Astrocyte (in vitro differentiated cells and primary cell): ENCODE measurements around the gene GLB1L3. TPM values are rescaled to one million over a fixed set of nuclear protein-coding genes. Genes with fewer than 3 reads are reported as not detected.

ENCODE experiments used
- DNase-seq: peaks from one replicate; pipeline ENCODE4 v3.0.0-alpha.2; 2010; ENCODE audit warnings: low read depth
- FAIRE-seq: peaks from 2 replicates; lab custom pipeline; 2011; peaks lifted over from hg19 to GRCh38; lab: Jason Lieb, UNC
- H2AFZ ChIP-seq: 2 replicates; pipeline ENCODE4 v1.6.0; 2012; ENCODE audit warnings: low read depth, low read length, inconsistent platforms
- H3K27ac ChIP-seq: 2 replicates; pipeline ENCODE4 v1.5.1; 2011; ENCODE audit warnings: low read depth, low read length, inconsistent platforms
- H3K27me3 ChIP-seq: 2 replicates; pipeline ENCODE4 v1.6.0; 2011; ENCODE audit warnings: low read length, inconsistent platforms; ENCODE audit not compliant: insufficient read depth
- H3K36me3 ChIP-seq: 2 replicates; pipeline ENCODE4 v1.5.1; 2011; ENCODE audit warnings: low read length, inconsistent platforms; ENCODE audit not compliant: insufficient read depth
- H3K4me1 ChIP-seq: 2 replicates; pipeline ENCODE4 v1.5.1; 2011; ENCODE audit warnings: low read length, inconsistent platforms; ENCODE audit not compliant: insufficient read depth
- H3K4me2 ChIP-seq: 2 replicates; pipeline ENCODE4 v1.6.0; 2012; ENCODE audit warnings: low read length, inconsistent platforms
- H3K4me3 ChIP-seq: 2 replicates; pipeline ENCODE4 v1.5.1; 2011; ENCODE audit warnings: low read depth, mild to moderate bottlenecking, low read length, inconsistent platforms; ENCODE audit not compliant: insufficient read depth
- H3K79me2 ChIP-seq: 2 replicates; pipeline ENCODE4 v1.6.0; 2012; ENCODE audit warnings: mild to moderate bottlenecking, low read length, inconsistent platforms; ENCODE audit not compliant: insufficient read depth
- H3K9ac ChIP-seq: 2 replicates; pipeline ENCODE4 v1.6.0; 2012; ENCODE audit warnings: mild to moderate bottlenecking, low read length, inconsistent platforms
- H3K9me3 ChIP-seq: 2 replicates; pipeline ENCODE4 v1.5.1; 2012; ENCODE audit warnings: low read depth, mild to moderate bottlenecking, low read length, inconsistent platforms; ENCODE audit not compliant: insufficient read depth
- H4K20me1 ChIP-seq: 2 replicates; pipeline ENCODE4 v1.6.0; 2012; ENCODE audit warnings: low read length, inconsistent platforms; ENCODE audit not compliant: insufficient read depth
- H3K27ac Mint-ChIP-seq: one replicate; pipeline ENCODE4 v1.8.0; 2021; ENCODE audit warnings: mild to moderate bottlenecking, mixed read lengths; ENCODE audit not compliant: unreplicated experiment
- H3K27me3 Mint-ChIP-seq: one replicate; pipeline ENCODE4 v1.8.0; 2021; ENCODE audit warnings: low read depth, mixed read lengths; ENCODE audit not compliant: unreplicated experiment
- H3K36me3 Mint-ChIP-seq: one replicate; pipeline ENCODE4 v1.8.0; 2021; ENCODE audit warnings: low read depth, mixed read lengths; ENCODE audit not compliant: unreplicated experiment
- H3K4me1 Mint-ChIP-seq: one replicate; pipeline ENCODE4 v1.8.0; 2021; ENCODE audit warnings: low read depth, mixed read lengths; ENCODE audit not compliant: unreplicated experiment
- H3K4me3 Mint-ChIP-seq: one replicate; pipeline ENCODE4 v1.8.0; 2021; ENCODE audit warnings: mild to moderate bottlenecking, moderate library complexity, mixed read lengths; ENCODE audit not compliant: unreplicated experiment
- H3K9me3 Mint-ChIP-seq: one replicate; pipeline ENCODE4 v1.8.0; 2021; ENCODE audit warnings: mild to moderate bottlenecking, mixed read lengths; ENCODE audit not compliant: unreplicated experiment
- EZH2 ChIP-seq: IDR thresholded peaks from 2 replicates; pipeline ENCODE4 v1.6.1; 2012; ENCODE audit warnings: mild to moderate bottlenecking, low read length, inconsistent platforms; ENCODE audit not compliant: insufficient read depth
- total RNA-seq: library from RNA; stranded (reverse); gene quantifications from 2 replicates; pipeline ENCODE4 v1.2.1, GENCODE V29; 2021
- TF ChIP-seq, protein P1 (sequence below): IDR thresholded peaks from 2 replicates; pipeline ENCODE4 v1.5.1; 2011; ENCODE audit warnings: low read depth, mild to moderate bottlenecking, inconsistent platforms, low read length, moderate library complexity; ENCODE audit not compliant: insufficient read depth

GLB1L3 gene
- total RNA-seq, 1 donor from 2014 or later: 0.20 TPM

DNA sequence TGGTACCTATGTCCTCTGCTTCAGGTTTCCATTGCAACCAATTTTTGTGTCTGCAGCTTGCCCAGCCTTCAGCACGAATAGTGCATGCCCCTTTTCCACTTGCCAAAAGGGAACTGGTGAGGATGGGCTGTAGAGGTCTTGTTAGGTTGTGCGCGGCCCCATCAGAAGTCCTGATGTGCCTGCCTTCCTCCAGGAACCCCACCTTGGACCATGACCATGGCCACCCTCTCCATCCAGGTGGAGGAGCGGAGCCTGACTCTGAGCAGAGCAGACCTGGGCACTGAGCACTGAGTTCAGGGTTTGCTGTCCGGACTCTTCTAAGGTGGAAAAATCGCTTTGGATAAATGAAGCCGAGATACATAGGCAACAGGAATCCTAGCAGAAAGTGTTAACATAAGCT, 62.5 kb downstream of the GLB1L3 start:
- H2AFZ ChIP-seq: no peak overlapping the region
- no peak for FAIRE-seq
- no peak overlapping the region for H3K4me3 Mint-ChIP-seq
- H3K9me3 ChIP-seq: no peaks in the 10 kb centered on the region
- no peaks in the 10 kb centered on the region for H3K27me3 ChIP-seq
- H3K79me2 ChIP-seq: no peaks in the 10 kb centered on the region
- no peaks in the 10 kb centered on the region for H4K20me1 ChIP-seq
- no peak overlapping the region for H3K4me2 ChIP-seq
- TF ChIP-seq EZH2: no peak
- TF ChIP-seq, protein P1, sequence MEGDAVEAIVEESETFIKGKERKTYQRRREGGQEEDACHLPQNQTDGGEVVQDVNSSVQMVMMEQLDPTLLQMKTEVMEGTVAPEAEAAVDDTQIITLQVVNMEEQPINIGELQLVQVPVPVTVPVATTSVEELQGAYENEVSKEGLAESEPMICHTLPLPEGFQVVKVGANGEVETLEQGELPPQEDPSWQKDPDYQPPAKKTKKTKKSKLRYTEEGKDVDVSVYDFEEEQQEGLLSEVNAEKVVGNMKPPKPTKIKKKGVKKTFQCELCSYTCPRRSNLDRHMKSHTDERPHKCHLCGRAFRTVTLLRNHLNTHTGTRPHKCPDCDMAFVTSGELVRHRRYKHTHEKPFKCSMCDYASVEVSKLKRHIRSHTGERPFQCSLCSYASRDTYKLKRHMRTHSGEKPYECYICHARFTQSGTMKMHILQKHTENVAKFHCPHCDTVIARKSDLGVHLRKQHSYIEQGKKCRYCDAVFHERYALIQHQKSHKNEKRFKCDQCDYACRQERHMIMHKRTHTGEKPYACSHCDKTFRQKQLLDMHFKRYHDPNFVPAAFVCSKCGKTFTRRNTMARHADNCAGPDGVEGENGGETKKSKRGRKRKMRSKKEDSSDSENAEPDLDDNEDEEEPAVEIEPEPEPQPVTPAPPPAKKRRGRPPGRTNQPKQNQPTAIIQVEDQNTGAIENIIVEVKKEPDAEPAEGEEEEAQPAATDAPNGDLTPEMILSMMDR: no peak
- no peaks in the 10 kb centered on the region for H3K9me3 Mint-ChIP-seq
- H3K27ac Mint-ChIP-seq: no peak overlapping the region
- H3K4me1 ChIP-seq: no peaks in the 10 kb centered on the region
- H3K36me3 Mint-ChIP-seq: no peaks in the 10 kb centered on the region
- no peak overlapping the region for H3K9ac ChIP-seq
- peaks cover 4% of the 10 kb centered on the region for H3K4me1 Mint-ChIP-seq
- no peaks in the 10 kb centered on the region for H3K36me3 ChIP-seq
- peaks cover 25% of the 10 kb centered on the region for H3K27me3 Mint-ChIP-seq
- no peak for DNase-seq
- no peak overlapping the region for H3K4me3 ChIP-seq
- H3K27ac ChIP-seq: no peak overlapping the region

DNA sequence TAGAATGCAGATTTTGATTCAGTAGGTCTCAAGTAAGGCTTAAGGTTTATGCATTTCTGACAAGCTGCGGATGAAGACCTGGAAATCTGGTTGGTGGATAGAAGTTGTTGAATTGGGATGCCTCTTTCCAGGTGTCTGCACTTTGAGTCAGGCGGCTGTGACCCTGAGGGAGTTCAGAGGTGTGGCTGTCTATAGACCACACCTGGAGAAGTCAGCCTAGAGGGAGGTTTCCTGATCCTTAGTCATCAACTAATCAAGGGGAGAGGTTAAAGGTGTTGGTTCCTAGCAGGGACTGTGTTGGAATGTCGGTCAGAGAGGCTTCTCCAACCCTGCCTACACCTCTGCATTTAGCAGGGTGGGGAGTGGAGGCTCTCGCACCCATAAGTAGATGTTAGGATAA, 63.6 kb downstream of the GLB1L3 start:
- Mint-ChIP-seq H3K27ac (no peak overlapping the region), H3K4me3 (no peak overlapping the region), H3K4me1 (peaks cover 7% of the 10 kb centered on the region), H3K36me3 (no peaks in the 10 kb centered on the region), H3K9me3 (no peaks in the 10 kb centered on the region), H3K27me3 (peaks cover 25% of the 10 kb centered on the region)
- Histone ChIP-seq H3K36me3 (no peaks in the 10 kb centered on the region), H2AFZ (no peak overlapping the region), H3K4me2 (no peak overlapping the region), H3K9me3 (no peaks in the 10 kb centered on the region), H3K9ac (no peak overlapping the region), H4K20me1 (no peaks in the 10 kb centered on the region), H3K27ac (no peak overlapping the region), H3K27me3 (no peaks in the 10 kb centered on the region), H3K4me1 (no peaks in the 10 kb centered on the region), H3K4me3 (no peak overlapping the region), H3K79me2 (no peaks in the 10 kb centered on the region)
- no peak for TF ChIP-seq EZH2
- TF ChIP-seq, protein P1: no peak
- DNase-seq: no peak
- no peak for FAIRE-seq

DNA sequence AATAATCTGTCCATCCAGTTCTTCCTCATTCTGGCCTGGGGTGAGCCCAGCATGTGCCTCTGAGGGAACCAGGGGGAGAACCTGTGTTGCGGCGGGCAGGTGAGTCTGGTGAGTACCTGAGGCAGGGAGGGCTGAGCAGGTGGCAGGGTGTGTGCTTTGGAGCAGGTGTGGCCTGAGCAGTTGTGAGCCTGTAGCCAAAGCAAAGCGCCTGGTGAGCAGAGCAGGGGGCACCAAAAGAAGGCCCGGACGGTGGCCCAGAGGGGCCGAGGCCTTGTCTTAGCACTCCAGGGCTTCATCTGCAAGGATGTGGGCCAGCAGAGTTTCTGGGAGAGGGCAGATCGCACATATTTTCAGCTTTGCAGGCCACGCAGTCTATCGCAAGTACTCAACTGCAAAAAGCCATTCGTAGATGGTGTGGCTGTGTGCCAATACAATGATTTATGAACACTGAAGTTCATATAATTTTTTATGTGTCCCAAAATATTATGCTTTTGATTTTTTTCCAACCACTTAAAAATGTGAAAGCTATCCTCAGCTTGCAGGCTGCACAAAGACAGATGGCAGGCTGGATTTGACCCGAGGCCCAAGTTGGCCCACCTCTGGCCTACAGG, 64.3 kb downstream of the GLB1L3 start:
- TF ChIP-seq, protein P1: no peak
- TF ChIP-seq EZH2: no peak
- Histone ChIP-seq H3K9me3 (no peaks in the 10 kb centered on the region), H3K4me2 (no peak overlapping the region), H4K20me1 (no peaks in the 10 kb centered on the region), H3K9ac (no peak overlapping the region), H3K27me3 (no peaks in the 10 kb centered on the region), H3K36me3 (no peaks in the 10 kb centered on the region), H3K79me2 (no peaks in the 10 kb centered on the region), H3K27ac (no peak overlapping the region), H3K4me1 (no peaks in the 10 kb centered on the region), H3K4me3 (no peak overlapping the region), H2AFZ (no peak overlapping the region)
- Mint-ChIP-seq H3K27ac (no peak overlapping the region), H3K4me3 (no peak overlapping the region), H3K9me3 (no peaks in the 10 kb centered on the region), H3K4me1 (peaks cover 7% of the 10 kb centered on the region), H3K36me3 (no peaks in the 10 kb centered on the region), H3K27me3 (peaks cover 25% of the 10 kb centered on the region)
- FAIRE-seq (no peak), DNase-seq (no peak)
